Hepatic stellate cell (primary cell): ENCODE measurements around the gene MSANTD1.

ENCODE experiments used
- DNase-seq: peaks from one replicate; pipeline ENCODE4 v3.0.0; 2011; ENCODE audit warnings: low spot score

The MSANTD1 gene

GRCh38 chr4:3248811-3249661, at the start of gene MSANTD1:
MSANTD1 (plus strand) TSS chr4:3249159; CDS start chr4:3249223, 64 bp downstream.
- no peak for DNase-seq

- DNase-seq = no peak
These were observed 49.1 kb upstream of the MSANTD1 start for GRCh38 chr4:3199653-3200422.

GRCh38 chr4:3200423-3201090, 48.4 kb upstream of the MSANTD1 start:
- DNase-seq = no peak

- no peak for DNase-seq
These were observed 46.9 kb upstream of the MSANTD1 start for GRCh38 chr4:3201718-3202702.

- no peak for DNase-seq
These were observed 45.8 kb upstream of the MSANTD1 start for GRCh38 chr4:3202836-3203820.

- peak; percentile 79 for DNase-seq
These were observed 45.0 kb upstream of the MSANTD1 start for GRCh38 chr4:3203971-3204431.

- DNase-seq = no peak
These were observed 43.0 kb upstream of the MSANTD1 start for GRCh38 chr4:3205995-3206394.

GRCh38 chr4:3206439-3207100, 42.4 kb upstream of the MSANTD1 start:
- no peak for DNase-seq

GRCh38 chr4:3207531-3208037, 41.4 kb upstream of the MSANTD1 start:
- DNase-seq = no peak

GRCh38 chr4:3208826-3209225, 40.1 kb upstream of the MSANTD1 start:
- no peak for DNase-seq

GRCh38 chr4:3209551-3210325, 39.2 kb upstream of the MSANTD1 start:
- DNase-seq = no peak

- no peak for DNase-seq
These were observed 38.5 kb upstream of the MSANTD1 start for GRCh38 chr4:3210467-3210866.

GRCh38 chr4:3211866-3212265, 37.1 kb upstream of the MSANTD1 start:
- no peak for DNase-seq

- no peak for DNase-seq
These were observed 36.4 kb upstream of the MSANTD1 start for GRCh38 chr4:3212391-3213105.

- DNase-seq = no peak
These were observed 35.9 kb upstream of the MSANTD1 start for GRCh38 chr4:3213106-3213425.

GRCh38 chr4:3213661-3214250, 35.2 kb upstream of the MSANTD1 start:
- no peak for DNase-seq

GRCh38 chr4:3215256-3215655, 33.7 kb upstream of the MSANTD1 start:
- no peak for DNase-seq

GRCh38 chr4:3215733-3216132, 33.2 kb upstream of the MSANTD1 start:
- DNase-seq = no peak
